ENCODE measurements around the gene LMX1B.
A peak's percentile ranks its signal among the peaks of the same experiment; 100 is the strongest.

DNA sequence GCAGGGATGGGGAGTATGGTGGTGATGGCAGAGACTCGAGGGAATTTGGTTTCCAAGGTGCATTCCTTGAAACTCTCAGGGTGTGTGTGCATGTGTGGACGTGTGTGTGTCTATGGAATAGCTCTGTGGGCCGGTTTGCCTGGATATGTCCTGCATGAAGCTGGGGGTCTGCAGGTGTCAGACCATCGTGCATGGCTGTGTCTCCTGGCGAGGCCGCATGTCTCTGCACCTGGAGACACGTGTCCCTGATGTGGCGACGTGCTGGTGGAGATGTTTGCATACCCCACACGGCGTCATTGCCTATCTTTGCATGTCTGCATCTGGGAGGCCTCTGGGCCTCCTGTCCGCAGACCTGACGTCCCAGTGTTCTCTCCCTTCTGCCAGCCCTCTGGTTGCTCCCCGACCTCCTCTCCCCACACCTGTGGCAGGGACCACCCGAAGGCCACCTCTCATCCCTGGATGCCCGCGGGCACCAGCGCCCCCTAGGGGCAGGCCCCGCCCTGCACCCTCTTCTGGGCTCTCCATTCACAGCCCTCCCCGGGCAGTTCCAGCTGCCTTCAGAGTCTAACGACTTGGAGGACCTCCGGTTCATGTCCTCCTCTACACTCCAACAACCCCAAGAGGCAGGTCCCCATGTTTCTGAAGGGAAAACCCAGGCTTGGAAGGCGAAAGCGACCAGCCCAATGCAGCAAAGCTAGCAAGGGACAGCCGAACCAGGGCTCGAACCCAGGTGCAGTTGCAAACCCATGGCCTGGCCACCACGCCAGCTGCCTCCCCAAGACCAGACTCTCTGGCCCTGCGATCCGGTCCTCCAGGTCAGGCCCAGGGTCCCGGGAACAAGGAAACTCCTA lies 88.6 kb downstream of the LMX1B start:
- no peak for TF ChIP-seq POLR2AphosphoS5 (IDR thresholded peaks at IDR 0.05)
- TF ChIP-seq, protein P1, sequence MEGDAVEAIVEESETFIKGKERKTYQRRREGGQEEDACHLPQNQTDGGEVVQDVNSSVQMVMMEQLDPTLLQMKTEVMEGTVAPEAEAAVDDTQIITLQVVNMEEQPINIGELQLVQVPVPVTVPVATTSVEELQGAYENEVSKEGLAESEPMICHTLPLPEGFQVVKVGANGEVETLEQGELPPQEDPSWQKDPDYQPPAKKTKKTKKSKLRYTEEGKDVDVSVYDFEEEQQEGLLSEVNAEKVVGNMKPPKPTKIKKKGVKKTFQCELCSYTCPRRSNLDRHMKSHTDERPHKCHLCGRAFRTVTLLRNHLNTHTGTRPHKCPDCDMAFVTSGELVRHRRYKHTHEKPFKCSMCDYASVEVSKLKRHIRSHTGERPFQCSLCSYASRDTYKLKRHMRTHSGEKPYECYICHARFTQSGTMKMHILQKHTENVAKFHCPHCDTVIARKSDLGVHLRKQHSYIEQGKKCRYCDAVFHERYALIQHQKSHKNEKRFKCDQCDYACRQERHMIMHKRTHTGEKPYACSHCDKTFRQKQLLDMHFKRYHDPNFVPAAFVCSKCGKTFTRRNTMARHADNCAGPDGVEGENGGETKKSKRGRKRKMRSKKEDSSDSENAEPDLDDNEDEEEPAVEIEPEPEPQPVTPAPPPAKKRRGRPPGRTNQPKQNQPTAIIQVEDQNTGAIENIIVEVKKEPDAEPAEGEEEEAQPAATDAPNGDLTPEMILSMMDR (IDR thresholded peaks at IDR 0.05), result peak in 3 of 7 experiments; percentile 27 to 42 (median 31)
- TF ChIP-seq POLR2A (IDR thresholded peaks at IDR 0.05), result no peak
- no peak for TF ChIP-seq EP300 (IDR thresholded peaks at IDR 0.05)

All from stomach (tissue), 4 donors.